LHCN-M2 (cell line): ENCODE measurements around the gene ZNF554. TPM values are rescaled to one million over a fixed set of nuclear protein-coding genes. Genes with fewer than 3 reads are reported as not detected.
"Not testable (repeated sequence)": the region's sequence is repeated elsewhere in the genome, so short reads cannot be mapped to it uniquely, and the experiment has no call there.

Experiments used
- DNase-seq: peaks from one replicate; pipeline ENCODE4 v3.0.0-alpha.2; 2012; ENCODE audit warnings: low read depth
- total RNA-seq: library from RNA; depleted of rRNA; stranded (reverse); fragments of >200 nt; gene quantifications from 2 replicates; pipeline ENCODE4 v1.2.3, GENCODE V29; 2014

The ZNF554 gene
- total RNA-seq, 1 experiment from 2014 or later: 2.5 TPM

- no peak for DNase-seq
Measured at GRCh38 chr19:2807379-2808128, 12.1 kb upstream of the ZNF554 start.

- no peak for DNase-seq
Measured at GRCh38 chr19:2808129-2808941, 11.3 kb upstream of the ZNF554 start.

- DNase-seq: no peak
Measured at GRCh38 chr19:2809387-2810140, 10.1 kb upstream of the ZNF554 start.

GRCh38 chr19:2810141-2811091, 9.3 kb upstream of the ZNF554 start:
- DNase-seq: no peak

- DNase-seq: no peak
Measured at GRCh38 chr19:2811221-2811722, 8.4 kb upstream of the ZNF554 start.

- DNase-seq: no peak
Measured at GRCh38 chr19:2811735-2812413, 7.8 kb upstream of the ZNF554 start.

- DNase-seq: no peak
Measured at GRCh38 chr19:2812414-2813234, 7.0 kb upstream of the ZNF554 start.

- no peak for DNase-seq
Measured at GRCh38 chr19:2813235-2814160, 6.2 kb upstream of the ZNF554 start.

GRCh38 chr19:2814426-2814825, 5.2 kb upstream of the ZNF554 start:
- no peak for DNase-seq

- DNase-seq: no peak
Measured at GRCh38 chr19:2815191-2815614, 4.5 kb upstream of the ZNF554 start.

GRCh38 chr19:2815923-2816322, 3.7 kb upstream of the ZNF554 start:
- DNase-seq: no peak

- DNase-seq: no peak
Measured at GRCh38 chr19:2816641-2817040, 3.0 kb upstream of the ZNF554 start.

- DNase-seq: not testable (repeated sequence)
Measured at GRCh38 chr19:2817237-2817829, 2.3 kb upstream of the ZNF554 start.

- no peak for DNase-seq
Measured at GRCh38 chr19:2820112-2820702, 539 bp downstream of the ZNF554 start.

- no peak for DNase-seq
Measured at GRCh38 chr19:2822846-2823245, 3.2 kb downstream of the ZNF554 start.

GRCh38 chr19:2823646-2824045, 4.0 kb downstream of the ZNF554 start:
- no peak for DNase-seq

GRCh38 chr19:2824129-2824528, 4.5 kb downstream of the ZNF554 start:
- no peak for DNase-seq
